HUES6 (cell line): ENCODE data around the gene DIPK1B.

Experiments
- H3K27ac ChIP-seq: 2 replicates; pipeline ENCODE4 v1.7.0; 2013; ENCODE audit warnings: low read depth, mild to moderate bottlenecking, low read length, inconsistent platforms
- H3K27me3 ChIP-seq: 2 replicates; pipeline ENCODE4 v1.6.1; 2013; ENCODE audit warnings: low read length; ENCODE audit not compliant: control insufficient read depth, insufficient read depth
- H3K36me3 ChIP-seq: 2 replicates; pipeline ENCODE4 v1.6.1; 2013; ENCODE audit warnings: low read length; ENCODE audit not compliant: control insufficient read depth, insufficient read depth
- H3K4me1 ChIP-seq: 2 replicates; pipeline ENCODE4 v1.6.1; 2013; ENCODE audit warnings: low read length; ENCODE audit not compliant: control insufficient read depth, insufficient read depth
- H3K4me3 ChIP-seq: 2 replicates; pipeline ENCODE4 v1.5.1; 2013; ENCODE audit warnings: low read depth, low read length
- H3K9ac ChIP-seq: one replicate; pipeline ENCODE4 v1.6.1; 2013; ENCODE audit warnings: mild to moderate bottlenecking, low read length
- H3K9me3 ChIP-seq: 2 replicates; pipeline ENCODE4 v1.6.1; 2013; ENCODE audit warnings: low read depth, low read length; ENCODE audit not compliant: control insufficient read depth, insufficient read depth

The DIPK1B gene

GRCh38 chr9:136674786-136675349, 37.5 kb upstream of the DIPK1B start:
- Histone ChIP-seq H3K27ac (no peak overlapping the region), H3K36me3 (peaks cover 6% of the 10 kb centered on the region; the same call in 1 of the 2 replicates), H3K4me3 (no peak overlapping the region), H3K27me3 (no peaks in the 10 kb centered on the region), H3K4me1 (peaks cover 7% of the 10 kb centered on the region; the same call in 1 of the 2 replicates), H3K9ac (no peak overlapping the region), H3K9me3 (no peaks in the 10 kb centered on the region)

- Histone ChIP-seq H3K9ac (no peak overlapping the region), H3K9me3 (no peaks in the 10 kb centered on the region), H3K36me3 (peaks cover 6% of the 10 kb centered on the region; the same call in 1 of the 2 replicates), H3K27ac (no peak overlapping the region), H3K4me1 (peaks cover 7% of the 10 kb centered on the region; the same call in 1 of the 2 replicates), H3K27me3 (no peaks in the 10 kb centered on the region), H3K4me3 (no peak overlapping the region)
These were observed 36.7 kb upstream of the DIPK1B start for GRCh38 chr9:136675477-136676296.

- Histone ChIP-seq H3K9ac (no peak overlapping the region), H3K4me3 (no peak overlapping the region), H3K27ac (no peak overlapping the region)
These were observed 36.0 kb upstream of the DIPK1B start for GRCh38 chr9:136676297-136676794.

GRCh38 chr9:136676920-136677686, 35.3 kb upstream of the DIPK1B start:
- H3K27me3 ChIP-seq: no peaks in the 10 kb centered on the region

More at GRCh38 chr9:136676297-136676794, 36.0 kb upstream of the DIPK1B start:
- H3K9me3 ChIP-seq: no peaks in the 10 kb centered on the region
- no peaks in the 10 kb centered on the region for H3K27me3 ChIP-seq
- peaks cover 8% of the 10 kb centered on the region; the same call in 1 of the 2 replicates for H3K4me1 ChIP-seq
- H3K36me3 ChIP-seq: peaks cover 6% of the 10 kb centered on the region; the same call in 1 of the 2 replicates

GRCh38 chr9:136678034-136678433, 34.3 kb upstream of the DIPK1B start:
- Histone ChIP-seq H3K4me1 (peaks cover 23% of the 10 kb centered on the region), H3K27me3 (no peaks in the 10 kb centered on the region), H3K27ac (no peak overlapping the region), H3K36me3 (peaks cover 3% of the 10 kb centered on the region; the same call in 1 of the 2 replicates), H3K4me3 (no peak overlapping the region), H3K9me3 (no peaks in the 10 kb centered on the region), H3K9ac (no peak overlapping the region)

More at GRCh38 chr9:136676920-136677686, 35.3 kb upstream of the DIPK1B start:
- peaks cover 16% of the 10 kb centered on the region for H3K4me1 ChIP-seq
- no peak overlapping the region for H3K9ac ChIP-seq
- peaks cover 6% of the 10 kb centered on the region; the same call in 1 of the 2 replicates for H3K36me3 ChIP-seq
- no peaks in the 10 kb centered on the region for H3K9me3 ChIP-seq
- H3K27ac ChIP-seq: no peak overlapping the region
- no peak overlapping the region for H3K4me3 ChIP-seq

GRCh38 chr9:136678624-136679023, 33.7 kb upstream of the DIPK1B start:
- H3K4me1 ChIP-seq: peaks cover 29% of the 10 kb centered on the region

GRCh38 chr9:136679431-136679941, 32.9 kb upstream of the DIPK1B start:
- no peak overlapping the region for H3K4me3 ChIP-seq
- H3K9ac ChIP-seq: no peak overlapping the region
- H3K9me3 ChIP-seq: no peaks in the 10 kb centered on the region
- peaks cover 36% of the 10 kb centered on the region for H3K4me1 ChIP-seq
- H3K27ac ChIP-seq: no peak overlapping the region
- no peaks in the 10 kb centered on the region; the same call in 1 of the 2 replicates for H3K36me3 ChIP-seq
- H3K27me3 ChIP-seq: no peaks in the 10 kb centered on the region

More at GRCh38 chr9:136678624-136679023, 33.7 kb upstream of the DIPK1B start:
- H3K27ac ChIP-seq: no peak overlapping the region
- no peak overlapping the region for H3K4me3 ChIP-seq
- peaks cover 2% of the 10 kb centered on the region; the same call in 1 of the 2 replicates for H3K36me3 ChIP-seq
- H3K9ac ChIP-seq: no peak overlapping the region
- no peaks in the 10 kb centered on the region for H3K9me3 ChIP-seq
- no peaks in the 10 kb centered on the region for H3K27me3 ChIP-seq

- H3K4me1 ChIP-seq: peaks cover 42% of the 10 kb centered on the region
- no peaks in the 10 kb centered on the region for H3K36me3 ChIP-seq
- H3K9ac ChIP-seq: no peak overlapping the region
- H3K27me3 ChIP-seq: peaks cover 4% of the 10 kb centered on the region; the same call in 1 of the 2 replicates
- H3K9me3 ChIP-seq: no peaks in the 10 kb centered on the region
- no peak overlapping the region for H3K27ac ChIP-seq
- H3K4me3 ChIP-seq: no peak overlapping the region
These were observed 31.3 kb upstream of the DIPK1B start for GRCh38 chr9:136681029-136681428.

GRCh38 chr9:136681945-136682699, 30.2 kb upstream of the DIPK1B start:
- H3K27me3 ChIP-seq: peaks cover 8% of the 10 kb centered on the region; the same call in 1 of the 2 replicates
- peak overlapping the region; percentile 30 for H3K9ac ChIP-seq
- peak overlapping the region; percentile 33; the same call in 1 of the 2 replicates for H3K27ac ChIP-seq
- no peaks in the 10 kb centered on the region for H3K36me3 ChIP-seq
- H3K4me1 ChIP-seq: peaks cover 47% of the 10 kb centered on the region
- H3K4me3 ChIP-seq: no peak overlapping the region
- no peaks in the 10 kb centered on the region for H3K9me3 ChIP-seq

GRCh38 chr9:136682710-136683109, 29.7 kb upstream of the DIPK1B start:
- Histone ChIP-seq H3K27ac (no peak overlapping the region), H3K27me3 (peaks cover 8% of the 10 kb centered on the region; the same call in 1 of the 2 replicates), H3K9ac (peak overlapping the region; percentile 30), H3K36me3 (no peaks in the 10 kb centered on the region), H3K4me1 (peaks cover 47% of the 10 kb centered on the region), H3K9me3 (no peaks in the 10 kb centered on the region), H3K4me3 (no peak overlapping the region)
